Measurements from ENCODE around the gene RIT1.

RIT1 gene

DNA sequence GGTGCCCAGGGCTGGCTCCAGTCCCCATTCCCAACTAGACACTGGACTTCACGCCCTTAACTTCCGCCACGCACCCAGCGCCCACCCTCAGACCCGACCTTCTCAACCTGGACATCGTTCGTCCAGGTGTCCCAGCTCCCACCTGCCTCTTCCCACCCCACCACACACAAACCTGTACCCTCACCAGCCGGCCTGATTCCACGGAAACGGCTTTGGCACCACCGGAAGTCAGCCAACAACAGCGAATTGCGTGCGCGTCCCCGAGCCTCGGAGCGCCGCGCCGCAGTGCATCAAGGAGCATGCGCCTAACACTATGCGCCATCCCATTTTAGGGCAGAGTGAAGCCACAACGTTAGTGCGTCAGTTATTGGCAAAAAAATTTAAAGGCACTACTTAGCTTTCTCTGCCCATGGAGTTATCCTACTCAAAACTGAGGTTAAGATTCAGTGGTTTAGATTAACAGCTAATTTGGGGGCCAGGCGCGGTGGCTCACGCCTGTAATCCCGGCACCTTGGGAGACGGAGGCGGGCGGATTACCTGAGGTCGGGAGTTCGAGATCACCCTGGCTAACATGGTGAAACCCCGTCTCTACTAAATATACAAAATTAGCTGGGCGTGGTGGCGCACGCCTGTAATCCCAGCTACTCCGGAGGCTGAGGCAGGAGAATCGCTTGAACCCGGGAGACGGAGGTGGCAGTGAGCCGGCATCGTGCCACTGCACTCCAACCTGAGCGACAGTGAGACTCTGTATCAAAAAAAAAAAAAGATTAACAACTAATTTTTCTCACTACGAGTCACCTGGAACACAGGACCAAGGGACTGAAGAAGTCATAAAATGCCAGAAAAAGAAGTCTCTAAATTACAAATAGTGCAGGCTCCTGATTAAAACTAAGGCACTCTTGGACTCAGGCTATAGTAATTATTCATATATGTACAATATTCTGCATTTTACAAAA lies 53.9 kb downstream of the RIT1 start, which contains the start of gene GON4L:
Gene GON4L, minus strand, starts transcription at position 240 of the 956 bp plus-strand sequence. CDS start 3,434 bp downstream, outside the sequence.
- H3K4me3 ChIP-seq (ENCODE audit: low read depth, low read length), result peak within 1 kb of the TSS; percentile 77
- H3K36me3 ChIP-seq, result peaks cover 45% of the 10 kb centered on the region
- H3K27me3 ChIP-seq (ENCODE audit: insufficient read depth, low read depth, severe bottlenecking), result no peaks in the 10 kb centered on the region
- peak within 1 kb of the TSS; percentile 74 for H3K27ac ChIP-seq
- TF ChIP-seq, protein P1, sequence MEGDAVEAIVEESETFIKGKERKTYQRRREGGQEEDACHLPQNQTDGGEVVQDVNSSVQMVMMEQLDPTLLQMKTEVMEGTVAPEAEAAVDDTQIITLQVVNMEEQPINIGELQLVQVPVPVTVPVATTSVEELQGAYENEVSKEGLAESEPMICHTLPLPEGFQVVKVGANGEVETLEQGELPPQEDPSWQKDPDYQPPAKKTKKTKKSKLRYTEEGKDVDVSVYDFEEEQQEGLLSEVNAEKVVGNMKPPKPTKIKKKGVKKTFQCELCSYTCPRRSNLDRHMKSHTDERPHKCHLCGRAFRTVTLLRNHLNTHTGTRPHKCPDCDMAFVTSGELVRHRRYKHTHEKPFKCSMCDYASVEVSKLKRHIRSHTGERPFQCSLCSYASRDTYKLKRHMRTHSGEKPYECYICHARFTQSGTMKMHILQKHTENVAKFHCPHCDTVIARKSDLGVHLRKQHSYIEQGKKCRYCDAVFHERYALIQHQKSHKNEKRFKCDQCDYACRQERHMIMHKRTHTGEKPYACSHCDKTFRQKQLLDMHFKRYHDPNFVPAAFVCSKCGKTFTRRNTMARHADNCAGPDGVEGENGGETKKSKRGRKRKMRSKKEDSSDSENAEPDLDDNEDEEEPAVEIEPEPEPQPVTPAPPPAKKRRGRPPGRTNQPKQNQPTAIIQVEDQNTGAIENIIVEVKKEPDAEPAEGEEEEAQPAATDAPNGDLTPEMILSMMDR (IDR thresholded peaks at IDR 0.05; ENCODE audit: low read depth, low read length), result no peak
- no peaks in the 10 kb centered on the region for H3K9me3 ChIP-seq (ENCODE audit: severe bottlenecking)
- DNase-seq, result peak; percentile 96

DNA sequence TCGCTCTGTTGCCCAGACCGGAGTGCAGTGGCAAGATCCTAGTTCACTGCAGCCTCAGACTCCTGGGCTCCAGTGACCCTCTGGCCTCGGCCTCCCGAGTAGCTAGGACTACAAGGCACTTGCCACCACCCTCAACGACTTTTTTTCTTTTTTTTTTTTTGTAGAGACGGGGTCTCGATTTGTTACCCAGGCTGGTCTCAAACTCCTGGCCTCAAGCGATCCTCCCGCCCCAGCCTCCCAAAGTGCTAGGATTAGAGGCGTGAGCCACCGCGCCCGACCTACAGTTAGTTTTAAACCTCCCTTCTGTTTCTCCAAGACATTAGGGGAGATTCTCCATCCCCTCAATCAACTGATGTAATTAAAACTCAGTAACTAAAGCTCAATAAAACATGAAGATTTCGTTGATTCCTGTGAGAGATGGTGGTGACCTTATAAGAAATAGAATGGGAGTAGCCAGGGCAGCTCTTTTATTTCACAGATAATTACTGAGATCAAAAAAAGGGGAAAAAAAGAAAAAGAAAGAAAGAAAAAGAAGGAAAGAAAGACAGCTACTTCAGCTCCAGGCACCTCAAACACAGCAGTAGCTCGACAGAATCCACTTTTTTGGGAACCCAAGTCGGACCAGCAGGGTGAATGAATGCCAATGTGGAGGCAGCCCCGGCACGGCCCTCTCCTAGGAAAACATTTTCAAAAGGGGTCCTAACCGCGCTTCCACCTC lies 54.7 kb downstream of the RIT1 start:
- no peak for DNase-seq
- Histone ChIP-seq H3K27me3 (ENCODE audit: insufficient read depth, low read depth, severe bottlenecking) (no peaks in the 10 kb centered on the region), H3K4me3 (ENCODE audit: low read depth, low read length) (peak overlapping the region; percentile 77), H3K9me3 (ENCODE audit: severe bottlenecking) (no peaks in the 10 kb centered on the region), H3K27ac (peak overlapping the region; percentile 74), H3K36me3 (peaks cover 45% of the 10 kb centered on the region)
- TF ChIP-seq, protein P1 (IDR thresholded peaks at IDR 0.05; ENCODE audit: low read depth, low read length), result no peak

DNA sequence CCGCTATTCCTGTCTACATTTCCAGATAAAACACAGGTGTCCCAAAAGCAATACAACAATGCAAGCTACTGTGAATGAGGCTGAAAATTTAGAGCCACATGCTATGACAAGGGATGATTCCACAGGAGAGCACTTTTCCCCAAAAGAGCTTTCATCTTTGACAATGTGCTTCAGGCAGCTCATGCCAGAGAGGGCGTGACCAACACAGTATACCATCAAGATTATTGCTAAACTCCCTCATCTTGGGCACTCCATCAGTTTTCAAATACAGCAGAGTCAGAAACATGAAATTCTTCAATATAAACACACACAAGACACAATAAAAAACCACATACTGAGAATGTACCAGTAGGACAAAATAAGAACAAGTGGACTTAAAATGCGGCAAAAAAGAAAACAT lies 60.8 kb downstream of the RIT1 start:
- H3K9me3 ChIP-seq (ENCODE audit: severe bottlenecking), result no peaks in the 10 kb centered on the region
- no peak overlapping the region for H3K4me3 ChIP-seq (ENCODE audit: low read depth, low read length)
- H3K36me3 ChIP-seq, result peaks cover 87% of the 10 kb centered on the region
- H3K27ac ChIP-seq, result no peak overlapping the region
- DNase-seq, result no peak
- TF ChIP-seq, protein P1 (IDR thresholded peaks at IDR 0.05; ENCODE audit: low read depth, low read length), result no peak
- H3K27me3 ChIP-seq (ENCODE audit: insufficient read depth, low read depth, severe bottlenecking), result no peaks in the 10 kb centered on the region

DNA sequence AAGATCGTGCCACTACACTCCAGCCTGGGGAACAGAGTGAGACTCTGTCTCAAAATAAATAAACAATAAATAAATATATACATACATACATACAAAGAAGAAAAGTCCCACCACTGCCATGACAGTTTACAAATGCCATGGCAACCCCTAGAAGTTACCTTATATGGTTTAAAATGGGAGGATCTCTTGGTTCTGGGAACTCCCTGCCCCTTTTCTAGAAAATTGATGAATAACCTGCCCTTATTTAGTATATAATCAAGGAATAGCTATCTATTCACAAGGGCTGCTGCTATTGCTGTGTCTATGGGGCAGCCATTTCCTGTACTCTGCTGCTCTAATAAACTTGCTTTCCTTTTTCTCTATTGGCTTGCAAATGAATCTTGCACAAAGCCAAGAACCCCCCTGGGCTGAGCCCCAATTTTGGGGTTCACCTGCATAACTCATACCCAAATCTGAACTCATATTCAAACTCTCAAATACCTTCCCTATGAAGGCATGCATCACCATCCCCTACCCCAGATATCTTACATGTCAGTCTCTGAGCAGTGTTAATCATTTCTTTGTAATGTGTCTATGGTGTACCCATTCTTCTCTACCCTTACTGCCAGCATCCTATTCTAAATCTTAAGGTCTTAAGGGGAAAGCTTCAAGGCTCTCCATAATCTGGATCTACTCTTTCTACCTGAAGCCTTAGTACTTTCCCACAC lies 63.2 kb downstream of the RIT1 start:
- Histone ChIP-seq H3K27me3 (ENCODE audit: insufficient read depth, low read depth, severe bottlenecking) (no peaks in the 10 kb centered on the region), H3K9me3 (ENCODE audit: severe bottlenecking) (no peaks in the 10 kb centered on the region), H3K27ac (no peak overlapping the region), H3K36me3 (peaks cover 87% of the 10 kb centered on the region), H3K4me3 (ENCODE audit: low read depth, low read length) (no peak overlapping the region)
- TF ChIP-seq, protein P1 (IDR thresholded peaks at IDR 0.05; ENCODE audit: low read depth, low read length), result no peak
- DNase-seq, result no peak
